ENCODE data around the gene GPR31.

GPR31 gene

GRCh38 chr6:167106406-167106805 lies 51.4 kb downstream of the GPR31 start:
- Histone ChIP-seq H3K4me3 (ENCODE audit: low read depth, low read length) (no peak overlapping the region), H3K27ac (ENCODE audit: low read depth, low read length) (no peak overlapping the region), H3K27me3 (ENCODE audit: control insufficient read depth, insufficient read depth, low read length) (no peaks in the 10 kb centered on the region), H3K9ac (ENCODE audit: low read depth, low read length) (no peak overlapping the region), H3K36me3 (ENCODE audit: control insufficient read depth, insufficient read depth, low read length) (no peaks in the 10 kb centered on the region), H3K4me1 (ENCODE audit: control insufficient read depth, insufficient read depth, low read length) (no peaks in the 10 kb centered on the region), H3K9me3 (ENCODE audit: control insufficient read depth, insufficient read depth, low read length) (no peaks in the 10 kb centered on the region)

Data from HUES48 (cell line).